Measurements from ENCODE around the gene NCOA7. TPM values are rescaled to one million over a fixed set of nuclear protein-coding genes. Genes with fewer than 3 reads are reported as not detected.

NCOA7 gene
- total RNA-seq, 1 experiment from 2014 or later = 37.3 TPM

- ChIA-PET CTCF (no interaction called here), POLR2A (interaction anchor here (0.6 kb wide), 1 partner anchor 46 kb away, joined by 5 read pairs; no protein-coding TSS in a partner anchor)
- H3K9me3 ChIP-seq (ENCODE audit: control insufficient read depth, insufficient read depth, low read depth, low read length) = no peaks in the 10 kb centered on the region
- intact Hi-C loops (cut with micrococcal nuclease; ENCODE audit: unreplicated experiment) (no loop called here), in situ Hi-C loops (cut with HindIII; ENCODE audit: low pct_unique_long_range_greater_than_20kb, low sequenced_read_pairs) (no loop called here)
- TF ChIP-seq POLR2AphosphoS5 (IDR thresholded peaks at IDR 0.05; ENCODE audit: low read depth, low read length) = no peak
- no peak for TF ChIP-seq SIN3A (IDR thresholded peaks at IDR 0.05; ENCODE audit: borderline replicate concordance, insufficient read depth, low read depth, low read length)
- no peak for TF ChIP-seq CTCF (IDR thresholded peaks at IDR 0.05)
- TF ChIP-seq REST (IDR thresholded peaks at IDR 0.05; ENCODE audit: insufficient read depth in 1 of 2, low read depth in 2 of 2, low read length in 1 of 2) = no peak
- ATAC-seq (no peak), DNase-seq (ENCODE audit: low read depth, low spot score) (no peak)
- no peak overlapping the region for H3K27ac ChIP-seq (ENCODE audit: low read length)
- H3K36me3 ChIP-seq (ENCODE audit: control insufficient read depth, insufficient read depth, low read length) = peaks cover 5% of the 10 kb centered on the region
- BruUV-seq (replicated peaks) = no TSS peak
- H3K27me3 ChIP-seq (ENCODE audit: control insufficient read depth, insufficient read depth, low read length) = no peaks in the 10 kb centered on the region
- 0 out of 2 replicates have a peak, but pooled peaks cover 3% of the 10 kb centered on the region for H3K4me1 ChIP-seq (ENCODE audit: control insufficient read depth, insufficient read depth, low read length)
- H3K4me3 ChIP-seq (ENCODE audit: low read depth in 2 of 2, low read length in 2 of 2) = no peak overlapping the region
Measured at GRCh38 chr6:125919618-125920017, 128.9 kb downstream of the NCOA7 start.

GRCh38 chr6:125922322-125922860 is 131.6 kb downstream of the NCOA7 start:
- CTCF ChIA-PET = no interaction called here
- Histone ChIP-seq H3K36me3 (ENCODE audit: control insufficient read depth, insufficient read depth, low read length) (peaks cover 5% of the 10 kb centered on the region), H3K4me1 (ENCODE audit: control insufficient read depth, insufficient read depth, low read length) (0 out of 2 replicates have a peak, but pooled peaks cover 3% of the 10 kb centered on the region), H3K9me3 (ENCODE audit: control insufficient read depth, insufficient read depth, low read depth, low read length) (no peaks in the 10 kb centered on the region), H3K27me3 (ENCODE audit: control insufficient read depth, insufficient read depth, low read length) (no peaks in the 10 kb centered on the region), H3K4me3 (ENCODE audit: low read depth in 2 of 2, low read length in 2 of 2) (no peak overlapping the region), H3K27ac (ENCODE audit: low read length) (no peak overlapping the region)
- DNase-seq (ENCODE audit: low read depth, low spot score) (no peak), ATAC-seq (no peak)
- BruUV-seq (replicated peaks) = no TSS peak
- intact Hi-C loops (cut with micrococcal nuclease; ENCODE audit: unreplicated experiment) (no loop called here), in situ Hi-C loops (cut with HindIII; ENCODE audit: low pct_unique_long_range_greater_than_20kb, low sequenced_read_pairs) (no loop called here)
- POLR2A ChIA-PET = no interaction called here
- no peak for TF ChIP-seq SIN3A (IDR thresholded peaks at IDR 0.05; ENCODE audit: borderline replicate concordance, insufficient read depth, low read depth, low read length)
- TF ChIP-seq REST (IDR thresholded peaks at IDR 0.05; ENCODE audit: insufficient read depth in 1 of 2, low read depth in 2 of 2, low read length in 1 of 2) = no peak
- no peak for TF ChIP-seq TCF7L2 (IDR thresholded peaks at IDR 0.05; ENCODE audit: low read depth, low read length)
- no peak for TF ChIP-seq POLR2AphosphoS5 (IDR thresholded peaks at IDR 0.05; ENCODE audit: low read depth, low read length)
- no peak for TF ChIP-seq CTCF (IDR thresholded peaks at IDR 0.05)

Data from Panc1 (cell line).